Bronchial epithelial cell (primary cell): ENCODE data around the gene NDST3. TPM values are rescaled to one million over a fixed set of nuclear protein-coding genes. Genes with fewer than 3 reads are reported as not detected.

Experiments used
- DNase-seq: peaks from one replicate; pipeline ENCODE4 v3.0.0-alpha.2; 2010; ENCODE audit warnings: low read depth
- FAIRE-seq: peaks from 2 replicates; lab custom pipeline; 2011; peaks lifted over from hg19 to GRCh38; lab: Jason Lieb, UNC
- H3K27me3 ChIP-seq: 2 replicates; pipeline ENCODE4 v1.5.1; 2011; ENCODE audit warnings: low read length; ENCODE audit not compliant: control insufficient read depth, insufficient read depth
- H3K36me3 ChIP-seq: 2 replicates; pipeline ENCODE4 v1.5.1; 2011; ENCODE audit warnings: low read length; ENCODE audit not compliant: control insufficient read depth, insufficient read depth
- H3K4me3 ChIP-seq: 2 replicates; pipeline ENCODE4 v1.5.1; 2011; ENCODE audit warnings: mild to moderate bottlenecking, low read depth, low read length, control low read depth
- total RNA-seq: library from RNA; depleted of rRNA; stranded (reverse); fragments of >200 nt; gene quantifications from 2 replicates; pipeline ENCODE4 v1.2.1, GENCODE V29; 2014
- TF ChIP-seq, protein P1 (sequence below): IDR thresholded peaks from 2 replicates; pipeline ENCODE4 v1.5.1; 2011; ENCODE audit warnings: mild to moderate bottlenecking, moderate library complexity, low read length, control low read depth, inconsistent platforms; ENCODE audit not compliant: insufficient read depth, severe bottlenecking

The NDST3 gene
- total RNA-seq, 1 donor from 2014 or later, result not detected

DNA sequence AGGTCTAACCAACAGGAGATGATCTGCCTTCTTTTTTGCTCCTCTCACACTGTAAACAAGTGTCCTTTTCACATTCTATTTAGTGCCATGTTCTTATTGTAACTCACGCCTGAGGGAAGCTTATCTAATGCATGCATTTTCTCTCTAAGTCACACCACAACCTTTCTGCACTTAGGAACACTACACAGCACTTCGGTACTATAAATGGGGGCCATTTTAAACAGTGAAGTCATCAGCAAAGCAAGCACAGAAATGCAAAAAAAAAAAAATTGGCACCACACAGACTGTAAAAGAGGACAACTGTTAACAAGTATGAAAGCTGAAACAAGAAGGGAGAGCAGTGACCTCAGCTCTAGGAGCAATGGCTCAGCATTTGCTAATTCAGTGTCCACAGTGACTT is 273.4 kb downstream of the NDST3 start:
- TF ChIP-seq, protein P1, sequence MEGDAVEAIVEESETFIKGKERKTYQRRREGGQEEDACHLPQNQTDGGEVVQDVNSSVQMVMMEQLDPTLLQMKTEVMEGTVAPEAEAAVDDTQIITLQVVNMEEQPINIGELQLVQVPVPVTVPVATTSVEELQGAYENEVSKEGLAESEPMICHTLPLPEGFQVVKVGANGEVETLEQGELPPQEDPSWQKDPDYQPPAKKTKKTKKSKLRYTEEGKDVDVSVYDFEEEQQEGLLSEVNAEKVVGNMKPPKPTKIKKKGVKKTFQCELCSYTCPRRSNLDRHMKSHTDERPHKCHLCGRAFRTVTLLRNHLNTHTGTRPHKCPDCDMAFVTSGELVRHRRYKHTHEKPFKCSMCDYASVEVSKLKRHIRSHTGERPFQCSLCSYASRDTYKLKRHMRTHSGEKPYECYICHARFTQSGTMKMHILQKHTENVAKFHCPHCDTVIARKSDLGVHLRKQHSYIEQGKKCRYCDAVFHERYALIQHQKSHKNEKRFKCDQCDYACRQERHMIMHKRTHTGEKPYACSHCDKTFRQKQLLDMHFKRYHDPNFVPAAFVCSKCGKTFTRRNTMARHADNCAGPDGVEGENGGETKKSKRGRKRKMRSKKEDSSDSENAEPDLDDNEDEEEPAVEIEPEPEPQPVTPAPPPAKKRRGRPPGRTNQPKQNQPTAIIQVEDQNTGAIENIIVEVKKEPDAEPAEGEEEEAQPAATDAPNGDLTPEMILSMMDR, result no peak
- no peaks in the 10 kb centered on the region for H3K27me3 ChIP-seq
- FAIRE-seq, result no peak

More for the DNA sequence above, 273.4 kb downstream of the NDST3 start:
- no peak for DNase-seq
- Histone ChIP-seq H3K36me3 (no peaks in the 10 kb centered on the region), H3K4me3 (no peak overlapping the region)
